ENCODE results near the gene GNAT3.

GNAT3 gene

DNA sequence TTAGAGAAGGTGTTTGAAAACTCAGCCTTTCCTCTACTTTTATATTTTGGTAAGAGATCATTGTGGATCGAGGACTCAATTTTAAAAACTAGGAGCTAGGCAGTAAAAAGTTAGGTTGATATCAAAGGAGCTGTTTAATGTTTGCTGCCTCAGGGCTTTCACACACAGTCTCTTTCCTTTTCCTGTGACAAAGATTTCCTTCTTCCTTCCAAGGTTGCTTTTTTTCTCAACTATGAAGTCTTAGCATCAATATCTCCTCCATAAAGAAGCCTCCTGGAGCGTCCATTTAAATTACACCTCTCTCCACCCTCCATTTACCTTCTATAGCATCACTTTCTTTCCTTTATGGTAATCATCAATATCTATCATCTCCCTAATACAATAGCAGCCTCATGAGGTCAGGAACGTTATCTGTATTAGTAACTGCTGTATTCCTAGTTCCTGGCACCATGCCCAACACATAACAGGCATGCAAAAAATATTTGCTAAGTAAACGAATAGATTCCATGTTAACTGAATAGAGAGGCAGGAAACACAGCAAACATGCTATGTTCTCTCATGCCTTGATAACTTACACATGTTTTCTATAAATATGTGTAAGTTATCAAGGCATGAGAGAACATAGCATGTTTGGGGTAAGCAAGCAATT lies 48.5 kb downstream of the GNAT3 start:
- Mint-ChIP-seq H3K36me3 (ENCODE audit: low read depth) (no peaks in the 10 kb centered on the region), H3K27ac (no peak overlapping the region), H3K4me1 (no peaks in the 10 kb centered on the region), H3K4me3 (no peak overlapping the region), H3K27me3 (peaks cover 3% of the 10 kb centered on the region), H3K9me3 (no peaks in the 10 kb centered on the region)
- DNase-seq: no peak
- no peak for ATAC-seq

GRCh38 chr7:80460857-80461256 lies 51.0 kb downstream of the GNAT3 start:
- Mint-ChIP-seq H3K27ac (no peak overlapping the region), H3K4me1 (no peaks in the 10 kb centered on the region), H3K36me3 (ENCODE audit: low read depth) (no peaks in the 10 kb centered on the region), H3K27me3 (peaks cover 3% of the 10 kb centered on the region), H3K4me3 (no peak overlapping the region), H3K9me3 (no peaks in the 10 kb centered on the region)
- ATAC-seq (no peak), DNase-seq (no peak)

DNA sequence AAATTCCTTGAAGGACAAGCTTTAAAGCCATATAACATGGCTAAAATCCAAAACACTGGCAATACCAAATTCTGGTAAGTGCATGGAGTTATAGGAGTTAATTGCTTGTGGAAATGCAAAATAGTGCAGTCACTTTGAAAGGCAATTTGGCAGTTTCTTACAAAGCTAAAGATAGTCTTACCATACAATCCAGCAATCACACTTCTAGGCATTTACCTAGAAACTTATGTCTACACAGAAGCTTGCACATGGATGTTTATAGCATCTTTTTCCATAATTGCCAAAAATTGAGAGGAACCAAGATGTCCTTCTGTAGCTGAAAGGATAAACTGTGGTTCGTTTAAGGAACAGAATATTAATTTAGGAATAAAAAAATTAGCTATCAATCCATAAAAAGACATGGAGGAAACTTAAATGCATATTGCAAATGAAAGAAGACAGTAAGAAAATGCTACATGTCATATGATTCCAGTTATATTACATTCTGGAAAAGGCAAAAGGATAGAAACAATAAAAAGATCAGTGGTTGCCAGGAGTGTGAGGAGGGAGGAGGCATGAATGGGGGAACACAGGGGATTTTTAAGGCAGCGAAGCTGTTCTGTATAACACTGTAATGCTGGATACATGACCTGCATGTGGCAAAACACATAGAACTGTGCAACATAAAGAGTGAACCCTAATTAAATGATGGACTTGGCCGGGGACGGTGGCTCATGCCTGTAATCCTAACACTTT lies 51.9 kb downstream of the GNAT3 start:
- H3K27me3 Mint-ChIP-seq: peaks cover 3% of the 10 kb centered on the region
- no peaks in the 10 kb centered on the region for H3K36me3 Mint-ChIP-seq (ENCODE audit: low read depth)
- no peak for ATAC-seq
- no peak overlapping the region for H3K27ac Mint-ChIP-seq
- no peaks in the 10 kb centered on the region for H3K4me1 Mint-ChIP-seq
- no peak for DNase-seq
- H3K9me3 Mint-ChIP-seq: no peaks in the 10 kb centered on the region
- H3K4me3 Mint-ChIP-seq: no peak overlapping the region

- H3K27ac Mint-ChIP-seq: no peak overlapping the region
- no peaks in the 10 kb centered on the region for H3K9me3 Mint-ChIP-seq
- no peaks in the 10 kb centered on the region for H3K36me3 Mint-ChIP-seq (ENCODE audit: low read depth)
- ATAC-seq: no peak
- no peak overlapping the region for H3K4me3 Mint-ChIP-seq
- H3K4me1 Mint-ChIP-seq: no peaks in the 10 kb centered on the region
- DNase-seq: no peak
- H3K27me3 Mint-ChIP-seq: peaks cover 3% of the 10 kb centered on the region
Observed at GRCh38 chr7:80458822-80459725, 52.8 kb downstream of the GNAT3 start.

DNA sequence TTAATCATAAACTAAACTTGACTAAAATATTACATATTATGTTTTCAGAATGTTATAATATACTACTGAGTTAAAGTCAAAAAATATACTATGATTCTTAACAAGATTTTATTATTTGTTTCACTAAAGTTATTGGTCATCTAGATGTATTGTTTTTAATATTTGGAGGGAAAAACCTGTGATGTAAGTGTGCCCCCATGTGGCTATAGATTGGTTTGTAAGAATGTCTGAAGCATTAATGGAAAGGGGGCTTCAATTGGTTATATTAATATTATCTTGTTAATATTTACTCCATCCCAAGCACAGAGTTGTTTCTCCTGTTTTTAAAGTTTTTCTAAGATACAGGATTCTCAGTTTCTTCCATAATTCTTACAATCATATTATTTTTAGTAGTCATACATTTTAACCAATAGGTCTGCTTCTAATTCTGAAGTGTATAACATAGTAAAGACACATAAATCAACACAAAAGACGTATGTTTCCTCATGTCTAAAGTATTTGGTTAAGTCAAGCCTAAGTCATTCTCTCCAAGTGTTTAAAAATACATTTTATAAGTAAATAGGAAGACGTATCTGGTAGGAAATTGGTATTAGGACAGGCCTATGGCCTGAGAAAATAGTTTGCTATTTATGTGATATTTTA lies 58.0 kb downstream of the GNAT3 start:
- Mint-ChIP-seq H3K9me3 (no peaks in the 10 kb centered on the region), H3K27ac (no peak overlapping the region), H3K27me3 (no peaks in the 10 kb centered on the region), H3K36me3 (ENCODE audit: low read depth) (no peaks in the 10 kb centered on the region), H3K4me1 (no peaks in the 10 kb centered on the region), H3K4me3 (no peak overlapping the region)
- ATAC-seq (no peak), DNase-seq (no peak)

GRCh38 chr7:80450621-80451308 lies 61.1 kb downstream of the GNAT3 start:
- Mint-ChIP-seq H3K4me1 (no peaks in the 10 kb centered on the region), H3K36me3 (ENCODE audit: low read depth) (no peaks in the 10 kb centered on the region), H3K27ac (no peak overlapping the region), H3K9me3 (peaks cover 3% of the 10 kb centered on the region), H3K27me3 (no peaks in the 10 kb centered on the region), H3K4me3 (no peak overlapping the region)
- DNase-seq: no peak
- ATAC-seq: no peak

- Mint-ChIP-seq H3K9me3 (peaks cover 3% of the 10 kb centered on the region), H3K27me3 (no peaks in the 10 kb centered on the region), H3K27ac (no peak overlapping the region), H3K4me3 (no peak overlapping the region), H3K4me1 (no peaks in the 10 kb centered on the region), H3K36me3 (ENCODE audit: low read depth) (no peaks in the 10 kb centered on the region)
- DNase-seq: no peak
- ATAC-seq: no peak
Observed at GRCh38 chr7:80449836-80450235, 62.0 kb downstream of the GNAT3 start.

- no peaks in the 10 kb centered on the region for H3K27me3 Mint-ChIP-seq
- DNase-seq (no peak), ATAC-seq (no peak)
- no peak overlapping the region for H3K4me3 Mint-ChIP-seq
- no peak overlapping the region for H3K27ac Mint-ChIP-seq
- no peaks in the 10 kb centered on the region for H3K36me3 Mint-ChIP-seq (ENCODE audit: low read depth)
- no peaks in the 10 kb centered on the region for H3K4me1 Mint-ChIP-seq
- peaks cover 3% of the 10 kb centered on the region for H3K9me3 Mint-ChIP-seq
Observed at GRCh38 chr7:80445351-80445750, 66.5 kb downstream of the GNAT3 start.

- peaks cover 3% of the 10 kb centered on the region for H3K9me3 Mint-ChIP-seq
- H3K4me1 Mint-ChIP-seq: no peaks in the 10 kb centered on the region
- H3K36me3 Mint-ChIP-seq (ENCODE audit: low read depth): no peaks in the 10 kb centered on the region
- no peak for DNase-seq
- no peak overlapping the region for H3K4me3 Mint-ChIP-seq
- no peak for ATAC-seq
- no peak overlapping the region for H3K27ac Mint-ChIP-seq
- H3K27me3 Mint-ChIP-seq: no peaks in the 10 kb centered on the region
Observed at GRCh38 chr7:80444811-80445210, 67.1 kb downstream of the GNAT3 start.

DNA sequence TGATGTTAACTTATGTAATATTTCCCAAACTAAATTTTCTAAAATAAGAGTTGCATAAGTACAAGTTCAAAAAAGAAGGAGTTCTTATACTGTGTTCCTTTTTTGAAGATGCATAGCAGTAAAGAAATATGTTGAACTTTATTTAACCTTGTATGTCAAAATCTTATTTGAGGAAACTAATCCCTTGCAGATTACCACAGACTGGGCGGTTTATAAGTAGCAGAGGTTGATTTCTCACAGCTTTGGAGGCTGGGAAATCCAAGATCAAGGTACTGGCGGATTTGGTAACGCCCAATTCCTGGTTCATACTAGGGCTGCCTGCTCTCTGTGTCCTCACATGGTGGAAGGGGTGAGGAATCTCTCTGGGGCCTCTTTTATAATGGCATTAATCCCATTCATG lies 68.5 kb downstream of the GNAT3 start:
- DNase-seq (no peak), ATAC-seq (no peak)
- H3K4me1 Mint-ChIP-seq: no peaks in the 10 kb centered on the region
- H3K36me3 Mint-ChIP-seq (ENCODE audit: low read depth): no peaks in the 10 kb centered on the region
- H3K27me3 Mint-ChIP-seq: no peaks in the 10 kb centered on the region
- peaks cover 3% of the 10 kb centered on the region for H3K9me3 Mint-ChIP-seq
- no peak overlapping the region for H3K4me3 Mint-ChIP-seq
- no peak overlapping the region for H3K27ac Mint-ChIP-seq

DNA sequence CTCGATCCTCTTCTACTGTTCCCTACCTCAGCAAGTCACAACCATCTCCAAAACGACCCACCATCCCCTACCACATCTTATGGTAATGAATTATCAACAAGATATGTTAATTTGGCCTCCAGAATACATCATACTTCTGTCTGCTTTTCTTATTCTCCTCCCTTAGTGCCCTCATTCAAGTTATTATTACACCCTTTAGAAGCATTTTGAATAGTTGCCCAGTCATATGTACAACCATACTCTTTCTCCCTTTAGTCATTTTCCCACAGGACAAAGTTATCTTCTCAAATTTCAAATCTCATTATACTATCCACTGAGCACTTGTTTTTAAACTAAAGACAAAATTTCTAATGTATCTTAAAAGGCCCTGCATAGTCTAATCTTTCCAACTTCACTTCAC lies 71.0 kb downstream of the GNAT3 start:
- Mint-ChIP-seq H3K9me3 (no peaks in the 10 kb centered on the region), H3K36me3 (ENCODE audit: low read depth) (no peaks in the 10 kb centered on the region), H3K4me1 (no peaks in the 10 kb centered on the region), H3K27ac (no peak overlapping the region), H3K4me3 (no peak overlapping the region), H3K27me3 (no peaks in the 10 kb centered on the region)
- ATAC-seq: no peak
- DNase-seq: no peak

GRCh38 chr7:80439894-80440821 lies 71.7 kb downstream of the GNAT3 start:
- H3K4me1 Mint-ChIP-seq: no peaks in the 10 kb centered on the region
- H3K9me3 Mint-ChIP-seq: no peaks in the 10 kb centered on the region
- no peak for DNase-seq
- no peaks in the 10 kb centered on the region for H3K27me3 Mint-ChIP-seq
- no peak for ATAC-seq
- no peak overlapping the region for H3K4me3 Mint-ChIP-seq
- H3K27ac Mint-ChIP-seq: no peak overlapping the region
- H3K36me3 Mint-ChIP-seq (ENCODE audit: low read depth): no peaks in the 10 kb centered on the region

DNA sequence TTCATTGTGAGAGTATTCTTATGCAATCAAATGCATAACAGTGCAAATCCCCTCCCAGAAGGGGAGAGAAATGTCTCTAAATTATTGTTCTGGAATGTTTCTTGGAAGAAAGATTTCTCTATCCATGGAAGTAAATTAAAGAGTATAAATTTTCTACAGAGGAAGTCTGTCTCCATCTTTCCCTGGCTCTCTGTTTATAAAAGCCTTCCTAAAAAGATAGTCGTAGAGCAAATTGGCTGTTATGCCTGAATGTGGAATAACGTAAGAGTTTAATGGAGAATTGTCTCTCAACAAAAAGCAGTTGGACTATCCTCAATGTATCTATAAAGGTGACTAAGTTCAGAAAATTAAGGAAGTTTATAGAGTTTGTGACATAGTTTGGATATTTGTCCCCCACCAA lies 76.3 kb downstream of the GNAT3 start:
- DNase-seq (no peak), ATAC-seq (no peak)
- Mint-ChIP-seq H3K4me1 (no peaks in the 10 kb centered on the region), H3K27ac (no peak overlapping the region), H3K27me3 (no peaks in the 10 kb centered on the region), H3K36me3 (ENCODE audit: low read depth) (no peaks in the 10 kb centered on the region), H3K9me3 (peaks cover 4% of the 10 kb centered on the region), H3K4me3 (no peak overlapping the region)
